NCI-H774 (cell line): ENCODE results near the gene AMH.
"Not testable (repeated sequence)": the region's sequence is repeated elsewhere in the genome, so short reads cannot be mapped to it uniquely, and the experiment has no call there.

Experiments
- DNase-seq: peaks from one replicate; lab custom pipeline; 2025; lab: John Stamatoyannopoulos, UW

AMH gene

DNA sequence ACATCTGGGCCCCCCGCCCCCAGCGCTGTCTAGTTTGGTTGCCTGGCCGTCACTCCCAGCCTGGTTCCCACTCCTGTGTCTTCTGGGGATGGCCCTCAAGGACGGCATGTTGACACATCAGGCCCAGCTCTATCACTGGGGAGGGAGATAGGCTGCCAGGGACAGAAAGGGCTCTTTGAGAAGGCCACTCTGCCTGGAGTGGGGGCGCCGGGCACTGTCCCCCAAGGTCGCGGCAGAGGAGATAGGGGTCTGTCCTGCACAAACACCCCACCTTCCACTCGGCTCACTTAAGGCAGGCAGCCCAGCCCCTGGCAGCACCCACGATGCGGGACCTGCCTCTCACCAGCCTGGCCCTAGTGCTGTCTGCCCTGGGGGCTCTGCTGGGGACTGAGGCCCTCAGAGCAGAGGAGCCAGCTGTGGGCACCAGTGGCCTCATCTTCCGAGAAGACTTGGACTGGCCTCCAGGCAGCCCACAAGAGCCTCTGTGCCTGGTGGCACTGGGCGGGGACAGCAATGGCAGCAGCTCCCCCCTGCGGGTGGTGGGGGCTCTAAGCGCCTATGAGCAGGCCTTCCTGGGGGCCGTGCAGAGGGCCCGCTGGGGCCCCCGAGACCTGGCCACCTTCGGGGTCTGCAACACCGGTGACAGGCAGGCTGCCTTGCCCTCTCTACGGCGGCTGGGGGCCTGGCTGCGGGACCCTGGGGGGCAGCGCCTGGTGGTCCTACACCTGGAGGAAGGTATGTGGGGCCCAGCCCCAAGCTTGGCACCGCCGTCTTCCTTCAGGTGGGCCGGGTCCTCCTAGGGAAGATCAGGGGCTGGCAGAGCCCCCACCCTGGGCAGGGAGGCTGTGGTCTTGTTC, at the start of gene AMH:
TSS of gene AMH (plus strand) at position 314 of the 857 bp plus-strand sequence. CDS start at position 324, 10 bp downstream.
- no peak for DNase-seq

DNA sequence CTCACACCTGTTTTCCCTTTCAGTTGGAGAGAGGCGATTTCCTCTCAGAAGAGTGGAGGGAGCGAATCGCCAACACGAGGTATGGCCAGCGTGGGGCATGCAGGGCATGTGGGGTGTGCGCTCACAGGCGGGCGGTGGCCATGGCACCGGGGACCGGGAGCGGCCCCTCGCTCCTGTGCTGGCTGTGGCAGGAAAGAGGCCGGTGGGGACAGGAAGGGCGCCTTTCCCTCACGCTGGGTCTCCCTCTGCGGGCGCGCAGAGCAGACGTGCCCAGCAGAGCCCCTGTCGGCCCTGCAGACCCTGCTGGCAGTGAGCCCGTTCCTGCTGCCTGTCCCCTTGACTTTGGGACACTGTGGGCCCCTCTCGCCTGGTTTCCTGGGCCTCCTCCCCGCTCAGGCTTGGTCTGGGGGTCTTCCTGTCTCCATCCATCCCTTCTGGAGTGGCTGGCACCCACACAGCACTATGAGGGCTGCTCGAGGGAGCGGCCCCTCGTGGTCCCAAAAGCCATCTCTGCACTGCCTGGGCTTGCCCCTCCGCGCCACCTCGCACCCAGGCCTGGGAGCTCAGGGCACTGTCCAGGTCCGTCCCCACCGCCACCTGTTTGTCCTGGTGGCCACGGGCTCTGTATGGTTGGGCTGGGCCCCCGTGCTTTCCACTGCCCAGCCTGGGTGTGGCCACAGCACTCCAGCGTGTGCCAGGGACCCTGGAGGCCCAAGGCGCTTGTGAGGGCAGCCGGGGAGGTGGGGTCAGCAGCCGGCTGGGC, 49.1 kb upstream of the AMH start:
- no peak for DNase-seq

GRCh38 chr19:2200624-2201294, 48.4 kb upstream of the AMH start:
- not testable (repeated sequence) for DNase-seq

DNA sequence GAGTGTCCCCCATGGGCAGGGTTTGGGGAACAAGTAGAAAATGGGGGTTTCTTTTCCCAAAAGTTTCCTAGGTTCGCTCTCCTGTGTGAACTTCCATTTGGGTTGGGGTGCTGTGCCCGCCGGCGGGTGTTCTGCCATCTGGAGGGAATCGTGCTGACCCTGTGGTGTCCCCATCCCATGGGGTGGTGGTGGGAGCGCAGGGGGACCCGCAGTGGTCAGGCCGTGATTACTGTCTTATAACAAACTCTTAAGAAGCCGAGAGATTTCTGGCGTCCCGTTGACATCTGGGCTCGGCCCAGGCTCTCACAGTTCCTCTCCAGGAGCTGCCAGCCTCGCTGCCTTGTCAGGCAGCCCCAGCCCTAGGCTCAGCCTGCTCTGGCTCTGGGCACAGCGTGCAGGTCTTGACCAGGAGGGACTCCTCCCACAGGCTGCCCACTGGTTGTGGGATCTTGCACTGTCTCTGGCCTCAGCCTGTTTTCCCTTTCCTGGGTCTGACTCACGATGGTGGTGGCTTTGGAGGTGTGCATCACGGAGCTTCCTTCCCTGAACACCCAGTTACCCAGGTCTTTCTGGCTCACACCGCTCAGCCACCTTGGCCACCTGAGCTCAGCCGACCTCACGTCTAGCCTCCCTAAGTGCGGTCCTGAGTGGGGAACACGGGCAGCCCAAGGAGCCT, 47.5 kb upstream of the AMH start:
- no peak for DNase-seq

- no peak for DNase-seq
Observed at GRCh38 chr19:2202366-2202765, 46.8 kb upstream of the AMH start.

- no peak for DNase-seq
Observed at GRCh38 chr19:2207008-2207407, 42.1 kb upstream of the AMH start.

DNA sequence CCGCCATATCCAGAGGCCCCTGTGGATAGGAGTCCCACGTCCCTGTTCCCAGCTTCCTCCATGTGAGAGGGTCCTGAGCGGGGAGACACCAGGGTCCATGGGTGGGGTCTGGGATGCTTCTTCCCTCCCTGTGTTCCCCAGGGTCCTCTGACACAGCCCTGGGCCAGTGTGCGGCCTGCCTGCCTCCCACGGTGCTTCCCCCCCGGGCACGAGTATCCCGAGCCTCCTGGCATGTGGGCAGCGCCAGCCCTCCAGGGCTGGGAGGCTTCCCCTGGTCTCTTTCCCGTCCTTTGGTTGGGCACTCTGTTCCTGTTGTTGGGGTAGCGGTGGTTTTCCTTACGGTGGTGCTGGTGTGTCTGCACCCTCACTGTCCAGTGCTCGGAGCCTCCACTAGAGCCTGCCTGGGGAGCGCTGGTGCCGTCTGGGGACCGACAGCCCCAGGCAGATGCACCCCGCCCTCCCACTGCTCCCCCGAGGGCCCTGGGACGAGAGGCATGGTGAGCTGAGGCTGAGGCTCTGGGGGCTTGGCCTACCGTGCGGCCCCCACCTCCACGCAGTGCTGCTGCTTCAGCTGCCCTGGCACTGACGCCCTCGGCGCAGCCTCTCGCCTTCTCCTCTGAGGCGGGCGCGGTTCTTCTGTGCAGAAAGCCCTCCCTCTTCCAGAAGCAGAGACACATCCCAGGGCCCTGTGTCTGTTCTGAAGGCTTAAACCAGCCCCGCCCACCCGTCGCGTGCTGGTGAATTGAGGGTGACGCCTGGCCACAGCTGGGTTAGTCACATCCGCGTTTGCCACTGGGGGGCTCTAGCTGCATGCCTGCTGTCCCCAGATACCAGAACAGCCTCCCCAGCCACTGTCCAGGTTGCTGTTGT, 40.9 kb upstream of the AMH start:
- DNase-seq, result no peak

GRCh38 chr19:2208975-2209374, 40.1 kb upstream of the AMH start:
- no peak for DNase-seq

GRCh38 chr19:2209408-2209807, 39.7 kb upstream of the AMH start:
- no peak for DNase-seq

DNA sequence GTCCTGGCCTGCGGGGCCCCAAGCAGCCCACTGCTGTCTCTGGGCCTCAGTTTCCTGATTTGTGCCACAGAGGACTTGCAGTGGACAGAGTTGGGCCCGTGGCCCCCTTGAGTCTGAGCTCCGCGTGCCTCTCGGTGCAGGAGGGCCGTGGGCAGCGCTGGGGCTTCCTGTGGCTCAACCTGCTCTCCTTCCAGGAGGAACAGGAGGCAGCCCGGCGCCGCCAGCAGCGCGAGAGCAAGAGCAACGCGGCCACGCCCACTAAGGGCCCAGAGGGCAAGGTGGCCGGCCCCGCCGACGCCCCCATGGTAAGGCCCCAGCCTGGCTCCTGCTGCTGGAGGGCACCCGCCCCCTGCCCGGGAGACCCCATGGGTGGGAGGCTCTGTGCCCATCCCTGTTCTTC, 38.9 kb upstream of the AMH start:
- DNase-seq, result no peak

GRCh38 chr19:2210987-2211740, 38.0 kb upstream of the AMH start:
- DNase-seq, result no peak

GRCh38 chr19:2212861-2213711, 36.0 kb upstream of the AMH start:
- DNase-seq, result no peak

GRCh38 chr19:2213799-2214198, 35.3 kb upstream of the AMH start:
- no peak for DNase-seq

GRCh38 chr19:2214251-2214650, 34.9 kb upstream of the AMH start:
- no peak for DNase-seq

- DNase-seq, result no peak
Observed at GRCh38 chr19:2215281-2215751, 33.8 kb upstream of the AMH start.

DNA sequence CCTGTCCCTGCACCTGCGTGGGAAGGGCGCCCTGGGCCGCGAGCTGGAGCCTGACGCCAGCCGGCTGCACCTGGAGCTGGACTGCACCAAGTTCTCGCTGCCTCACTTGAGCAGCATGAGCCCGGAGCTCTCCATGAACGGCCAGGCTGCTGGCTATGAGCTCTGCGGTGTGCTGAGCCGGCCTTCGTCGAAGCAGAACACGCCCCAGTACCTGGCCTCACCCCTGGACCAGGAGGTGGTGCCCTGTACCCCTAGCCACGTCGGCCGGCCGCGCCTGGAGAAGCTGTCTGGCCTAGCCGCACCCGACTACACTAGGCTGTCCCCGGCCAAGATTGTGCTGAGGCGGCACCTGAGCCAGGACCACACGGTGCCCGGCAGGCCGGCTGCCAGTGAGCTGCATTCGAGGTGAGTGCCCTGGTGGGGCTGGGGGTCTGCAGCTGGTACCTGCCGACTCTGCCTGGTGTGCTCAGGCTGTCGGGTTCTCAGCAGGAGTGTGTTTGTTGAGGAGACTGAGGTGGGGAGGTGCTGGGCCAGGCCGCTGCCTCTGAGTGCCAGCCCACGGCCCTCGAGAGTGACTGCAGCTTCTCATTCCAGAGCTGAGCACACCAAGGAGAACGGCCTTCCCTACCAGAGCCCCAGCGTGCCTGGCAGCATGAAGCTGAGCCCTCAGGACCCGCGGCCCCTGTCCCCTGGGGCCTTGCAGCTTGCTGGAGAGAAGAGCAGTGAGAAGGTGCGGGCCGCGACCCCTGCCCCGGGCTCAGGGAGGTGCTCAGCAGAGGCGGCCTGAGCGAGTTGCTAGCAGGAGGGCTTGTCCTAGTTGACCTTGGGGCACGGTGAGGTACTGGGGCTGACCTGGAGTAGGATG, 32.5 kb upstream of the AMH start:
- DNase-seq, result no peak

GRCh38 chr19:2217591-2217990, 31.5 kb upstream of the AMH start:
- no peak for DNase-seq

- DNase-seq, result no peak
Observed at GRCh38 chr19:2219726-2220125, 29.4 kb upstream of the AMH start.
